ENCODE measurements around the gene CYBC1.

DNA sequence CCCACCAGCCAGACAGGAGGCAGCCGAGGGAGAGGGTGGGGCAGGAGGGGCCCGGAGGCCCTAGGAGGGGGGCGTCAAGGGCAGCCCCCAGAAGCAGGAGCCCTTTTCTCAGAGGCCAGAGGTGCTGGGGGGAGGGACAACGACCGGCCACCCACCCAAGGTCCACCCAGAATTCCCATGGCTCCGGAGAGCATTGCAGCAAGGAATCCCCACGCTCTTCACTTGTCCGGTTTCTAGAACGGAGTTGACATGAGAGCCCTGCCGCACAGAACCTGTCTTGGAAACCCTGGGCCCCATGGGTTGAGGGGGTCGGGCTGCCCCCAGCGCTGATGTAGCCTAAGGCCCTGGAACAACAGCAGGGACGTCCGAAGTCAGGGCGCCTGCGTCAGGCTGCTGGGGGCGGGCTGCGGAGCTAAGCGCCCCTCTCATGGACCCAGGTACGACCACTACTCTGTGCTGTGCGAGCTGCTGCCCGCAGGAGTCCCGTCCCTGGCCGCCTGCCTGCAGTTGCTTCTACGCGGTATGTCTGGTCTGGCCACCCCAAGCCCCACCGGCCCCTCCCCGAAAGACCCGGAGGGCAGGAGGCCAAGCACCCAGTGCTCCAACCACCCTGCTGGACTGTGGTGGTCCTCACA is 11.2 kb downstream of the CYBC1 start:
- TF ChIP-seq NR3C1 (CRISPR knock-in tag; conservative IDR thresholded peaks at IDR 0.05; ENCODE audit: low read depth) (no peak), FOXK1 (CRISPR knock-in tag; IDR thresholded peaks at IDR 0.05) (no peak), GABPB1 (CRISPR knock-in tag; IDR thresholded peaks at IDR 0.05) (no peak), IRF2 (CRISPR knock-in tag; IDR thresholded peaks at IDR 0.05; ENCODE audit: borderline replicate concordance, low read depth) (no peak), JUN (CRISPR knock-in tag; IDR thresholded peaks at IDR 0.05) (no peak)
- TF ChIP-seq, protein P1, sequence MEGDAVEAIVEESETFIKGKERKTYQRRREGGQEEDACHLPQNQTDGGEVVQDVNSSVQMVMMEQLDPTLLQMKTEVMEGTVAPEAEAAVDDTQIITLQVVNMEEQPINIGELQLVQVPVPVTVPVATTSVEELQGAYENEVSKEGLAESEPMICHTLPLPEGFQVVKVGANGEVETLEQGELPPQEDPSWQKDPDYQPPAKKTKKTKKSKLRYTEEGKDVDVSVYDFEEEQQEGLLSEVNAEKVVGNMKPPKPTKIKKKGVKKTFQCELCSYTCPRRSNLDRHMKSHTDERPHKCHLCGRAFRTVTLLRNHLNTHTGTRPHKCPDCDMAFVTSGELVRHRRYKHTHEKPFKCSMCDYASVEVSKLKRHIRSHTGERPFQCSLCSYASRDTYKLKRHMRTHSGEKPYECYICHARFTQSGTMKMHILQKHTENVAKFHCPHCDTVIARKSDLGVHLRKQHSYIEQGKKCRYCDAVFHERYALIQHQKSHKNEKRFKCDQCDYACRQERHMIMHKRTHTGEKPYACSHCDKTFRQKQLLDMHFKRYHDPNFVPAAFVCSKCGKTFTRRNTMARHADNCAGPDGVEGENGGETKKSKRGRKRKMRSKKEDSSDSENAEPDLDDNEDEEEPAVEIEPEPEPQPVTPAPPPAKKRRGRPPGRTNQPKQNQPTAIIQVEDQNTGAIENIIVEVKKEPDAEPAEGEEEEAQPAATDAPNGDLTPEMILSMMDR (IDR thresholded peaks at IDR 0.05) = no peak
- TF ChIP-seq, protein P2, sequence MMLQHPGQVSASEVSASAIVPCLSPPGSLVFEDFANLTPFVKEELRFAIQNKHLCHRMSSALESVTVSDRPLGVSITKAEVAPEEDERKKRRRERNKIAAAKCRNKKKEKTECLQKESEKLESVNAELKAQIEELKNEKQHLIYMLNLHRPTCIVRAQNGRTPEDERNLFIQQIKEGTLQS (CRISPR knock-in tag; conservative IDR thresholded peaks at IDR 0.05) = no peak
- TF ChIP-seq, protein P3, sequence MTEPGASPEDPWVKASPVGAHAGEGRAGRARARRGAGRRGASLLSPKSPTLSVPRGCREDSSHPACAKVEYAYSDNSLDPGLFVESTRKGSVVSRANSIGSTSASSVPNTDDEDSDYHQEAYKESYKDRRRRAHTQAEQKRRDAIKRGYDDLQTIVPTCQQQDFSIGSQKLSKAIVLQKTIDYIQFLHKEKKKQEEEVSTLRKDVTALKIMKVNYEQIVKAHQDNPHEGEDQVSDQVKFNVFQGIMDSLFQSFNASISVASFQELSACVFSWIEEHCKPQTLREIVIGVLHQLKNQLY (CRISPR knock-in tag; IDR thresholded peaks at IDR 0.05) = no peak
- TF ChIP-seq, protein P4, sequence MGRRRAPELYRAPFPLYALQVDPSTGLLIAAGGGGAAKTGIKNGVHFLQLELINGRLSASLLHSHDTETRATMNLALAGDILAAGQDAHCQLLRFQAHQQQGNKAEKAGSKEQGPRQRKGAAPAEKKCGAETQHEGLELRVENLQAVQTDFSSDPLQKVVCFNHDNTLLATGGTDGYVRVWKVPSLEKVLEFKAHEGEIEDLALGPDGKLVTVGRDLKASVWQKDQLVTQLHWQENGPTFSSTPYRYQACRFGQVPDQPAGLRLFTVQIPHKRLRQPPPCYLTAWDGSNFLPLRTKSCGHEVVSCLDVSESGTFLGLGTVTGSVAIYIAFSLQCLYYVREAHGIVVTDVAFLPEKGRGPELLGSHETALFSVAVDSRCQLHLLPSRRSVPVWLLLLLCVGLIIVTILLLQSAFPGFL (CRISPR knock-in tag; IDR thresholded peaks at IDR 0.05; ENCODE audit: borderline replicate concordance) = no peak
- TF ChIP-seq, protein P5, sequence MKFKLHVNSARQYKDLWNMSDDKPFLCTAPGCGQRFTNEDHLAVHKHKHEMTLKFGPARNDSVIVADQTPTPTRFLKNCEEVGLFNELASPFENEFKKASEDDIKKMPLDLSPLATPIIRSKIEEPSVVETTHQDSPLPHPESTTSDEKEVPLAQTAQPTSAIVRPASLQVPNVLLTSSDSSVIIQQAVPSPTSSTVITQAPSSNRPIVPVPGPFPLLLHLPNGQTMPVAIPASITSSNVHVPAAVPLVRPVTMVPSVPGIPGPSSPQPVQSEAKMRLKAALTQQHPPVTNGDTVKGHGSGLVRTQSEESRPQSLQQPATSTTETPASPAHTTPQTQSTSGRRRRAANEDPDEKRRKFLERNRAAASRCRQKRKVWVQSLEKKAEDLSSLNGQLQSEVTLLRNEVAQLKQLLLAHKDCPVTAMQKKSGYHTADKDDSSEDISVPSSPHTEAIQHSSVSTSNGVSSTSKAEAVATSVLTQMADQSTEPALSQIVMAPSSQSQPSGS (CRISPR knock-in tag; IDR thresholded peaks at IDR 0.05; ENCODE audit: borderline replicate concordance, low read depth) = no peak
- TF ChIP-seq, protein P6, sequence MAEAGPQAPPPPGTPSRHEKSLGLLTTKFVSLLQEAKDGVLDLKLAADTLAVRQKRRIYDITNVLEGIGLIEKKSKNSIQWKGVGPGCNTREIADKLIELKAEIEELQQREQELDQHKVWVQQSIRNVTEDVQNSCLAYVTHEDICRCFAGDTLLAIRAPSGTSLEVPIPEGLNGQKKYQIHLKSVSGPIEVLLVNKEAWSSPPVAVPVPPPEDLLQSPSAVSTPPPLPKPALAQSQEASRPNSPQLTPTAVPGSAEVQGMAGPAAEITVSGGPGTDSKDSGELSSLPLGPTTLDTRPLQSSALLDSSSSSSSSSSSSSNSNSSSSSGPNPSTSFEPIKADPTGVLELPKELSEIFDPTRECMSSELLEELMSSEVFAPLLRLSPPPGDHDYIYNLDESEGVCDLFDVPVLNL (CRISPR knock-in tag; IDR thresholded peaks at IDR 0.05; ENCODE audit: borderline replicate concordance, low read depth) = no peak
- TF ChIP-seq, protein P7, sequence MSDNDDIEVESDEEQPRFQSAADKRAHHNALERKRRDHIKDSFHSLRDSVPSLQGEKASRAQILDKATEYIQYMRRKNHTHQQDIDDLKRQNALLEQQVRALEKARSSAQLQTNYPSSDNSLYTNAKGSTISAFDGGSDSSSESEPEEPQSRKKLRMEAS (CRISPR knock-in tag; IDR thresholded peaks at IDR 0.05) = no peak
- TF ChIP-seq, protein P8, sequence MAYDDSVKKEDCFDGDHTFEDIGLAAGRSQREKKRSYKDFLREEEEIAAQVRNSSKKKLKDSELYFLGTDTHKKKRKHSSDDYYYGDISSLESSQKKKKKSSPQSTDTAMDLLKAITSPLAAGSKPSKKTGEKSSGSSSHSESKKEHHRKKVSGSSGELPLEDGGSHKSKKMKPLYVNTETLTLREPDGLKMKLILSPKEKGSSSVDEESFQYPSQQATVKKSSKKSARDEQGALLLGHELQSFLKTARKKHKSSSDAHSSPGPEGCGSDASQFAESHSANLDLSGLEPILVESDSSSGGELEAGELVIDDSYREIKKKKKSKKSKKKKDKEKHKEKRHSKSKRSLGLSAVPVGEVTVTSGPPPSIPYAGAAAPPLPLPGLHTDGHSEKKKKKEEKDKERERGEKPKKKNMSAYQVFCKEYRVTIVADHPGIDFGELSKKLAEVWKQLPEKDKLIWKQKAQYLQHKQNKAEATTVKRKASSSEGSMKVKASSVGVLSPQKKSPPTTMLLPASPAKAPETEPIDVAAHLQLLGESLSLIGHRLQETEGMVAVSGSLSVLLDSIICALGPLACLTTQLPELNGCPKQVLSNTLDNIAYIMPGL (CRISPR knock-in tag; IDR thresholded peaks at IDR 0.05) = no peak

Data from WTC11 (cell line).